ENCODE measurements around the gene ZNF503.

Gene ZNF503

DNA sequence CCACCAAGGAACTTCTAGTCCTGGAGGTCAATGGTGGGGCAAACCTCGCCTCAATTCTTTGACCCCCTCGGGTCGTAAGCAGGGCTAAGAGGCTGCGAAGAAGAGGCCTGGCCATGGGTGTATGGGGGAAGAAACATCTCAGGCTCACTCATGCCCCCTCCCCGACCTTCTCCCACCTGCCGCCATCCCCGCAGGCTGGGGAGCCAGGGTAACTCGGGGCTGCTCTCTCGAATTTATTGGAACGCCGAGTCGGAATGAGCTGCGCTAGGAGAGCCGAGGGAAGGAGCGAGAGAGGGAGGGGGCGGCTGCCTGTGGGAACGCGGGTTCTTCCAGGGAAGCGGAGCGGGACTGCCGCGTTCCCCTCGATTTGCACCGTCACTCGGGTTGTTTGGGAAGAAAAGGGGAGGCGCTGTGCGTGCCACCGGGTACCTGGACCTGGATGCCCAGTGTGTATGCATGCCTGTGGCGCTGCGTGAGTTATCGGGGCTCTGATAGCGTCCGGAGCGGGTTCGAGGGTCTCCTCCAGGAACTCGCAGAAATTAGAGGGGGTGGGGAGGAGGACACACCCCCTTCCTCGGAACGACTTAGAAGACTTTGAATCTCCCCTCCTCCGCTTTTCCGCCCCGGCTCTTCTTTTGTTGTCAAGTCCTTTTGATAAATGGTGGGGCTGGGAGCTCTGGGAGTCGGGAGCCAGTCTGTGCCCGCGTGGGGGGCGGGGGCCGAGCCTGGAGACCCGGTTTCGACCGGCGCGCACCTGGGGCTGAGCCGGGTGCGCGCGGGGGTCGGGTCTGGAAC is 1.8 kb upstream of the ZNF503 start:
- peak; percentile 25 for DNase-seq (ENCODE audit: low read depth)
- TF ChIP-seq, protein P1, sequence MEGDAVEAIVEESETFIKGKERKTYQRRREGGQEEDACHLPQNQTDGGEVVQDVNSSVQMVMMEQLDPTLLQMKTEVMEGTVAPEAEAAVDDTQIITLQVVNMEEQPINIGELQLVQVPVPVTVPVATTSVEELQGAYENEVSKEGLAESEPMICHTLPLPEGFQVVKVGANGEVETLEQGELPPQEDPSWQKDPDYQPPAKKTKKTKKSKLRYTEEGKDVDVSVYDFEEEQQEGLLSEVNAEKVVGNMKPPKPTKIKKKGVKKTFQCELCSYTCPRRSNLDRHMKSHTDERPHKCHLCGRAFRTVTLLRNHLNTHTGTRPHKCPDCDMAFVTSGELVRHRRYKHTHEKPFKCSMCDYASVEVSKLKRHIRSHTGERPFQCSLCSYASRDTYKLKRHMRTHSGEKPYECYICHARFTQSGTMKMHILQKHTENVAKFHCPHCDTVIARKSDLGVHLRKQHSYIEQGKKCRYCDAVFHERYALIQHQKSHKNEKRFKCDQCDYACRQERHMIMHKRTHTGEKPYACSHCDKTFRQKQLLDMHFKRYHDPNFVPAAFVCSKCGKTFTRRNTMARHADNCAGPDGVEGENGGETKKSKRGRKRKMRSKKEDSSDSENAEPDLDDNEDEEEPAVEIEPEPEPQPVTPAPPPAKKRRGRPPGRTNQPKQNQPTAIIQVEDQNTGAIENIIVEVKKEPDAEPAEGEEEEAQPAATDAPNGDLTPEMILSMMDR (conservative IDR thresholded peaks at IDR 0.05; ENCODE audit: control insufficient read depth, insufficient read depth, low read depth, low read length) = no peak
- H3K4me3 ChIP-seq (ENCODE audit: control insufficient read depth, low read depth, low read length) = peak overlapping the region; percentile 97

DNA sequence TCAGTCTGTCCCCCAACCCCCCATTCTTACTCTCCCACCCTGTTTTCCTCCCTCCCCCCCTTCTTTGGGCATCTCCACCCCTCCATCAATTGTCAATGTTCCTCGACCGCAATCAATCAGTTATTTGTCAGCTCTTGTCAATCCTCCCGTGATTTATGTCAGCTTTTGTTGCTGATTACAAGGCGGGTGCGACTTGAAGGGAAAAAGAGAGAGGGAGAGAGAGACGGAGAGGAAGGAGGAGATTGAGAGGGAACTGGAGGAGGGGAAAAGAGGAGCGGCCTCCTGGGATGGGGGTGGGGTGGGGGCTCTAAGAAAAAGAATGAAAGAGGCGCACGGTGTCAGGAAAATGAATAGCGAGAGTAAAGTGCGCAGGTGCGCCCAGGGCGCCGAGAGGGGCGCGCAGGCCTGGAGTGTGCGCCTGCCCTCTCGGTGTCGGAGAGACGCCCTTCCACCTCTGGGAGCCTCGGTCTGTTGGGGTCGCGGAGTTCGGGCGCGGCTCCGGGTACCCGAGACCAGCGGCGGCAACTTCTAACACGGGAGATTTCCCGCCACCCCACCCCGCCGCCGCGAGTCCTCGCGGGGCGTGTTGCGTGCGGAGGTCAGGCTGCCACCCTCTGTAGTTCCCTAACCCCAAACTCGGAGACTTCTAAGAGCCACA is 1.1 kb upstream of the ZNF503 start:
- TF ChIP-seq, protein P1 (conservative IDR thresholded peaks at IDR 0.05; ENCODE audit: control insufficient read depth, insufficient read depth, low read depth, low read length) = no peak
- no peak for DNase-seq (ENCODE audit: low read depth)

DNA sequence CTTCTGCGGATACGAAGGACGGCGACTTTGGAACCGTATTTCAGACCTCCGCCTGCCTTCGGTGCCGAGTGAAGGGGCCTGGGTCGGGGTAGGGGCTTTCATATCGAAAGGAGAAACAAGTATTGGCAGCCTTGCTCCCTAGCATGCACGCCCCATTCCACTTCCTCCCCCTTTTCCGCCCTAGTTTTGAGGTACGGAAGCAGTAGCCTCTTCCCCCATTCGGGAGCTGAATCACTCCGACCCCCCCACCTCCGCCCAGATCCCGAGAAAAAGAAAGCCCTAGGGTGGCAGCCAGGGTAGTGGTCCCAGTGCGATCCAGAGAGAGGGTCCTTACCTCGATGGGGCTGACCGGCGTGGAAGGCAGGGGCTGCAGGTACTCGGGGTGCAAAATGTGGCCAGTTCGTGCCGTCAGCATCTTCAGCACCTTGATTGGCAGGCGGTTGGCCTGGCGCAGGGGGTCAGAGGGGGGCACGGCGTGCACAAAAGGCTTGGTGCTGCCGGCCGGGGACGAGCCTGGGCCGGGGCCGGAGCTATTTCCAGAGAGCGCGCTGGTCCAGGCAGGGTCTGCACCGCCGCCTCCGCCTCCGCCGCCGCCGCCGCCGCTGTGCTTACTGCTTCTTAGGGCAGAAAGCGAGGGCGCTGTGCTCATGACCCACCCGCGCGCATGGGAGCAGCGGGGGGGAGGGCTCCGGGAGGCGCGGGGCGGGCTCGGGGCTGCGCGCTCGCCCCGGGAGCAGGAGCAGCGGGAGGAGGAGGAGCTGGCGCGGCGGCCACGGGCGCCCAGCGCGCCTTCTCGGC is 594 bp downstream of the ZNF503 start:
- peak; percentile 26 for DNase-seq (ENCODE audit: low read depth)
- H3K4me3 ChIP-seq (ENCODE audit: control insufficient read depth, low read depth, low read length) = peak overlapping the region; percentile 97
- TF ChIP-seq, protein P1 (conservative IDR thresholded peaks at IDR 0.05; ENCODE audit: control insufficient read depth, insufficient read depth, low read depth, low read length) = no peak

More for the DNA sequence above, 1.1 kb upstream of the ZNF503 start:
- peak overlapping the region; percentile 97 for H3K4me3 ChIP-seq (ENCODE audit: control insufficient read depth, low read depth, low read length)

DNA sequence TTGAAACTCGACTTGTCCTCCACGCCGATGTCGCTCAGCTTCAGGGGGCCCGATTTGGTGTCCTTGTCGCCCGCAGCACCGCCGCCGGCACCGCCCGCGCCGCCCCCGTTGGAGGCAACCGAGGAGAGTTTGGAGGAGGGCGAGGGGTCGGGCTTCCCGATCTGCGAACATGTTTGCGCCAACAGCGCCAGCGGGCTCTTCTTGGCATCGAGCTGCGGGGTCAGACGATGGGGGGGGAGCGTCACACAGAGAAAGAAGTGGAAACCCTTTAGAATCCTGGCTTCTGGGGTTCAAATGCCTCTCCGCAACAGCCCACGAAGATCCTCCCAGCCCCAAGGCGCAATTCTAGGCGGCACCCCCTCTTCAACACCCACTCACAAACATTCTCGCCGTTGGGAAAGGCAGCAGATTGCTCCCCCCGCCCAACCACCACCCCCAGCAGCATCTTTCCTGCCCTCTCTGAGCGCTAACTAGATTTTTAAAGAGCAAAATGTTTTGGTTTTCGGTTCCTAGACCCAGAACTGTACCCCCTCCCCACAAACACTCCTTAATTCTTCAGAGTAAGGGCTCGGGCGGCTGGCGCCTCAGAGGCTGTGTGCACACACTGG is 1.3 kb downstream of the ZNF503 start:
- DNase-seq (ENCODE audit: low read depth) = peak; percentile 32
- TF ChIP-seq, protein P1 (conservative IDR thresholded peaks at IDR 0.05; ENCODE audit: control insufficient read depth, insufficient read depth, low read depth, low read length) = no peak
- H3K4me3 ChIP-seq (ENCODE audit: control insufficient read depth, low read depth, low read length) = peak overlapping the region; percentile 97

DNA sequence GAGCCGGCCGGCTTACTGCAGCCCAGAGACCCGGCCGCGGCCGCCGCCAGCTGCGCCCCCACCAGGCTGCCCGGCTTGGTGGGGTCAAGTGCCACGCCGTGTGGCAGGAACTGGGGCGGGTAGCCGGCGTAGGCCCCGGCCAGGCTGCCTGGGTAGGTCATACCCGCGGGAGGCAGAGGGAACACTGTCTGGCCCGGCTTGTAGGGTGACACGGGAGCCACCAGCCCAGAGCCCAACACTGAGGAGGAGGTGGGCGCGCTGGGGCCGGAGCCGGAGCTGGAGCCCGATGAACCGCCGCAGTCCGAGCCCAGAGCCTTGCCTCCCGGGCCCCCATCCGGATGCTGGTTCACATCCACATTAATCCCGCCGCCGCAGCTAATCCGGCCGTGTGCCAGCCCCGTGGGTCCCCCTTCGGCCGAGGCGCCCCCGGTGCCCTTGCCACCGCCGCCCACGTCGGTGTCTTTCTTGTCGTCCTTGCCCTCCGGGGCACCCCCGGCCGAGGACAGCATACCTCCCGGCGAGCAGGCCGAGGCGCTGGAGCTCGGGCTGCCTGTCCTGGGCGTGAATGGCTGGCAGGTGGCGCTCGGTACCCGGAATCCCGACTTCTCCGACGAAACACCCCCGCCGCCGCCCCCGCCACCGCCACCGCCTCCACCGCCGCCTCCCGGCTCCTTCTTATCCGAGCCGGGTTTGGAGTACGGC is 2.0 kb downstream of the ZNF503 start:
- H3K4me3 ChIP-seq (ENCODE audit: control insufficient read depth, low read depth, low read length) = peak overlapping the region; percentile 97
- TF ChIP-seq, protein P1 (conservative IDR thresholded peaks at IDR 0.05; ENCODE audit: control insufficient read depth, insufficient read depth, low read depth, low read length) = peak; percentile 40
- peak; percentile 72 for DNase-seq (ENCODE audit: low read depth)

Measured in fibroblast of mammary gland (primary cell).